GM19467 (cell line): Measurements from ENCODE around the gene ESYT1.
"Not testable (repeated sequence)": the region's sequence is repeated elsewhere in the genome, so short reads cannot be mapped to it uniquely, and the experiment has no call there.

Experiments
- ATAC-seq: cut with Tn5 transposase; IDR thresholded peaks from one replicate; pipeline ENCODE4 v1.9.1; 2021; ENCODE audit warnings: mild to moderate bottlenecking, moderate library complexity; ENCODE audit not compliant: unreplicated experiment

Gene ESYT1

GRCh38 chr12:56154246-56154771 is 26.2 kb downstream of the ESYT1 start:
- ATAC-seq = no peak

GRCh38 chr12:56154818-56155217 is 26.8 kb downstream of the ESYT1 start:
- no peak for ATAC-seq

GRCh38 chr12:56155256-56155845 is 27.3 kb downstream of the ESYT1 start:
- no peak for ATAC-seq

- ATAC-seq = not testable (repeated sequence)
Observed at GRCh38 chr12:56156464-56157200, 28.6 kb downstream of the ESYT1 start.

GRCh38 chr12:56157201-56158028 is 29.3 kb downstream of the ESYT1 start:
- ATAC-seq = peak; percentile 22

- ATAC-seq = peak; percentile 71
Observed at GRCh38 chr12:56158029-56158925, 30.2 kb downstream of the ESYT1 start, which contains the start of gene MYL6. Gene MYL6 (plus strand): TSS chr12:56158359. CDS start chr12:56158402, 43 bp downstream.

- ATAC-seq = no peak
Observed at GRCh38 chr12:56158926-56159461, 30.9 kb downstream of the ESYT1 start.

- no peak for ATAC-seq
Observed at GRCh38 chr12:56159482-56160192, 31.6 kb downstream of the ESYT1 start.

- ATAC-seq = no peak
Observed at GRCh38 chr12:56160193-56160763, 32.2 kb downstream of the ESYT1 start.

- ATAC-seq = no peak
Observed at GRCh38 chr12:56160894-56161689, 33.0 kb downstream of the ESYT1 start.

- ATAC-seq = no peak
Observed at GRCh38 chr12:56161690-56162351, 33.8 kb downstream of the ESYT1 start.

- ATAC-seq = no peak
Observed at GRCh38 chr12:56162468-56163290, 34.6 kb downstream of the ESYT1 start.

GRCh38 chr12:56163533-56164344 is 35.7 kb downstream of the ESYT1 start:
- ATAC-seq = no peak

GRCh38 chr12:56164345-56164729 is 36.3 kb downstream of the ESYT1 start:
- ATAC-seq = no peak

GRCh38 chr12:56165369-56165768 is 37.3 kb downstream of the ESYT1 start:
- no peak for ATAC-seq

GRCh38 chr12:56169229-56169759 is 41.2 kb downstream of the ESYT1 start:
- no peak for ATAC-seq
